T-cell (primary cell): ENCODE results near the gene AKAP8L. TPM values are rescaled to one million over a fixed set of nuclear protein-coding genes. Genes with fewer than 3 reads are reported as not detected.

ENCODE experiments used
- ATAC-seq, 4 experiments: fragments of 200-7000 bp in 3 of 4; fragments of 150-1000 bp in 1 of 4; cut with Tn5 transposase; replicated peaks in 1 of 4; 1 replicate in 3 of 4; 2 replicates in 1 of 4; pipeline ENCODE4 v1.10.0; 2021; ENCODE audit warnings: moderate library complexity in 3 of 4, mild to moderate bottlenecking in 2 of 4, moderate number of reproducible peaks in 1 of 4
- CTCF ChIA-PET, 2 donors: fragments of 300-600 bp; sonication (Branson Sonifier 250); formaldehyde crosslinking; loops; one replicate each; lab custom pipeline; 2022; ENCODE audit warnings: antibody characterized with exemption in 2 of 2; lab: Charles Lee
- POLR2A ChIA-PET, 2 donors: fragments of 300-600 bp; sonication (Branson Sonifier 250); formaldehyde crosslinking; loops; one replicate each; lab custom pipeline; 2022; ENCODE audit warnings: antibody characterized with exemption in 2 of 2; lab: Charles Lee
- DNase-seq, 35 experiments: peaks; one replicate each; pipeline versions ENCODE4 v3.0.0 to v3.0.0-alpha.2; 2013 to 2023
- H3K27ac ChIP-seq: one replicate; pipeline ENCODE4 v1.5.1; 2013; ENCODE audit warnings: low read length
- H3K27me3 ChIP-seq, 2 experiments: replicated peaks in 1 of 2; 1 replicate in 1 of 2; 2 replicates in 1 of 2; pipeline versions ENCODE4 v1.6.1 to v1.7.0; 2013; ENCODE audit warnings: low read length in 1 of 2, mixed read lengths in 1 of 2; ENCODE audit not compliant: control insufficient read depth in 2 of 2, insufficient read depth in 2 of 2; ENCODE audit errors: extremely low read depth in 1 of 2
- H3K36me3 ChIP-seq, 2 donors: 1 replicate in 1 of 2; 2 replicates in 1 of 2; pipeline versions ENCODE4 v1.6.1 to v1.7.0; 2013; ENCODE audit warnings: low read length in 1 of 2; ENCODE audit not compliant: control insufficient read depth in 2 of 2, insufficient read depth in 1 of 2; ENCODE audit errors: extremely low read depth in 1 of 2
- H3K4me1 ChIP-seq, 2 experiments: 1 replicate in 1 of 2; 2 replicates in 1 of 2; pipeline versions ENCODE4 v1.6.1 to v1.7.0; 2013; ENCODE audit warnings: low read length in 2 of 2, mixed read lengths in 1 of 2; ENCODE audit not compliant: insufficient read depth in 2 of 2, control insufficient read depth in 1 of 2; ENCODE audit errors: extremely low read depth in 1 of 2
- H3K4me3 ChIP-seq, 2 donors: 1 replicate in 1 of 2; 2 replicates in 1 of 2; pipeline versions ENCODE4 v1.5.1 to v1.7.0; 2013; ENCODE audit warnings: mild to moderate bottlenecking in 2 of 2, low read length in 1 of 2, moderate library complexity in 1 of 2; ENCODE audit not compliant: control insufficient read depth in 1 of 2; ENCODE audit errors: extremely low read depth in 1 of 2
- H3K9me3 ChIP-seq: 2 replicates; pipeline ENCODE4 v1.7.0; 2013
- H3K27ac Mint-ChIP-seq, 2 donors: one replicate each; pipeline ENCODE4 v1.8.0; 2020 to 2021; ENCODE audit warnings: mild to moderate bottlenecking in 2 of 2, mixed read lengths in 2 of 2
- H3K27me3 Mint-ChIP-seq, 2 donors: one replicate each; pipeline ENCODE4 v1.8.0; 2021 to 2022; ENCODE audit warnings: mixed read lengths in 2 of 2
- H3K36me3 Mint-ChIP-seq: one replicate; pipeline ENCODE4 v1.8.0; 2021; ENCODE audit warnings: mixed read lengths
- H3K4me1 Mint-ChIP-seq, 3 donors: one replicate each; pipeline ENCODE4 v1.8.0; 2020 to 2022; ENCODE audit warnings: mixed read lengths in 3 of 3, mild to moderate bottlenecking in 1 of 3
- H3K4me3 Mint-ChIP-seq, 3 donors: one replicate each; pipeline ENCODE4 v1.8.0; 2020 to 2022; ENCODE audit warnings: mild to moderate bottlenecking in 3 of 3, mixed read lengths in 3 of 3, moderate library complexity in 3 of 3
- H3K9me3 Mint-ChIP-seq, 3 donors: one replicate each; pipeline ENCODE4 v1.8.0; 2020 to 2022; ENCODE audit warnings: mixed read lengths in 3 of 3
- whole genome bisulfite sequencing: methylation state at CpG from one replicate; pipeline ENCODE4 v1.1.5; 2013; ENCODE audit warnings: missing lambda C conversion rate; ENCODE audit not compliant: insufficient coverage; 5-methylcytosine and 5-hydroxymethylcytosine counted together
- total RNA-seq, 35 experiments: library from RNA in 6 of 35; stranded (reverse) in 6 of 35; fragments of 120-200 nt in 1 of 35; gene quantifications; one replicate each; pipeline versions ENCODE4 v1.2.1 to v1.2.4 and lab custom pipeline; 2013 to 2026

The AKAP8L gene
- total RNA-seq, 5 donors from 2014 or later (not counting 1 experiment from before 2014, with no cell fraction given): 134 to 198 (median 184) TPM

DNA sequence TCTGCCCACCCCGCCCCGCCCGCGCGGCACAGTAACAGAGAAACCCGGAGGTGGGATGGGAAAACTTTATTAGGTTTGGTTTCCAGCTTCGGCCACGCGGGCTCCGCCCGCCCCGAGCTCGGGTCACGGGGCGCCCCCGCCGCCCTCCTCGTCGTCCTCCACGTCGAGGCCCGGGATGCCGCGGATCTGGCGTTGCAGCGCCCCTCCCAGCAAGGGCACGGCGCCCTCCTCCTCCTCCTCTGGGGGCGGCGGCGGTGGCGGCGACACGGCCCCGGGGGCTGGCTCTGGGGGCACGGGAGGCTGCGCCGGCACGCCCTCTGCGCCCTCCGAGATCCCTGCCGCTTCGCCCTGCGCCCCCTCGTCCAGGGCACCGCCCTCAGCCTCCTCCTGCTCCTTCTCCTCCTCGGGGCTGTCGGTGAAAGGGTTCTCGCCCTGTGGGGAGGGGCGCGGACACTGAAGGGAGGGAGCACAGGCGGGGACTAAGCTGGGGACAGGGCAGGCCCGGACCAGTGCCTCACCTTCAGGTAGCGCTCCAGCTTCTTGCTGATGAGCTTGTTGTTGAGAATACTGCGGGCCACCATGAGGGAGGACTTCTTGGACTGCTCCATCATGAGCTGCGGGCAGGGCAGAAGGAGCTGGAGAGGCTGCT is 38.7 kb downstream of the AKAP8L start:
- CTCF ChIA-PET: interaction anchor here (0.6 to 2.8 kb wide), 8 partner anchors 39 to 1114 kb away, joined by 3 to 20 read pairs (median 4); partner anchors contain the start of gene AKAP8L (in 1 of the 2)
- Mint-ChIP-seq H3K4me1 (peaks cover 31 to 42% (median 40%) of the 10 kb centered on the region in 3 donors), H3K27me3 (no peaks in the 10 kb centered on the region), H3K36me3 (no peaks in the 10 kb centered on the region), H3K27ac (peak overlapping the region; percentile 81 to 89), H3K9me3 (no peaks in the 10 kb centered on the region), H3K4me3 (peak overlapping the region; percentile 91 to 98 (median 97))
- DNase-seq (peak in 1 of 35 experiments; percentile 11), ATAC-seq (peak; percentile 32 to 46 (median 36))
- POLR2A ChIA-PET: interaction anchor here (0.7 to 1.2 kb wide), 6 partner anchors 9 to 46 kb away, joined by 3 to 10 read pairs (median 4); partner anchors contain the start of gene AKAP8L (in 2 of the 2)
- WGBS: 2% methylated on average over 36 of the region's 56 CpGs
- peak overlapping the region; percentile 33 to 90 for H3K4me3 ChIP-seq
- H3K9me3 ChIP-seq: no peaks in the 10 kb centered on the region
- peaks cover 0 to 2% of the 10 kb centered on the region in 2 donors for H3K36me3 ChIP-seq
- peaks cover 7 to 33% of the 10 kb centered on the region in 2 experiments for H3K4me1 ChIP-seq
- H3K27ac ChIP-seq: peak overlapping the region; percentile 44
- no peaks in the 10 kb centered on the region for H3K27me3 ChIP-seq

DNA sequence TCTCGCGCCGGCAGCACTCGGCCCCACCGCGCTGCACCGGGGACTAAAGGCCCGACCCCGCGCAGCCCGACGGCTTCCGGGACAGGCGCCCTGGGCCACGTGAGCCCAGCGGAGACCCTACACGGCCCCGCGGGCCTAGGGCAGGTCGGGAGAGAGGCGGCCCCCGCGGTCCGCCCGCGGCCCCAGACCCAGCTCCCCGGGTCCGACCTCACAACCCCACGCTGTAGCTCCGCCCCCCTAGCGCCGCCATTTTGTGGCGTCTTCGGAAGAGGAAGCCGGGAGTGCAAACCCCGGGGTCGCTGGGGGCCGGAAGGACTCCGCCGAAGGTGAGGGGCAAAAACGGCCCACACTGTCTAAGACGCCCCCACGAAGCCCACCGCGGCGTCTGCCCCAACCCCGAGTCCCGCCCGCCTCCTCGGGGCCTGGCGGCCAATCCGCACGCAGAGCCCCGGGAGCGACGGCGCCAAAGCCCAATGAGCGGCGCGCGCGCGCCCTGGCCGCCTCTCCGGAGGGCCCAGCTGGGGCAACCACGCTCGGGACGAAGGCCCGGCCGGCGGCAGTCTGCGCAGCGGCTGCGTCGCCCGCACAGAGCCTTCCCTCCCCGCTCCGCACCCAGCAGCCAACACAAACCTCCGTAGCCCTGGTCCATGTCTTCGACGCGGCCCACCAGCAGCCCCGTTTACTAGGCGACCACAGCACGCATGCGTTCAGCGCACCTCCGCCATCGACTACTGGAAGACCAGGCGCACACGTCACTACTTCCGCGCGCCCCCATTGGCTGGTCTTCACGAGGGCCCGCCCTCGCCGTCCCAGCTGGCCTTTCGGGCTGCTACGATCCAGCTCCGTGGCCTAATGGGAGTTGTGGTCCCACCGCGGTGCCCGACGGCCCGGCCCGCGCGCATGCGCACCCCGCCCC is 39.4 kb downstream of the AKAP8L start, which contains the start of gene AKAP8:
Gene AKAP8 (minus strand): TSS at position 705 of the 916 bp plus-strand sequence. CDS start 56 bp downstream, at position 649.
- Histone ChIP-seq H3K4me1 (peaks cover 7 to 41% of the 10 kb centered on the region in 2 experiments), H3K9me3 (no peaks in the 10 kb centered on the region), H3K4me3 (peak within 1 kb of the TSS; percentile 90 to 99), H3K27ac (peak within 1 kb of the TSS; percentile 96), H3K27me3 (no peaks in the 10 kb centered on the region), H3K36me3 (peaks cover 0 to 7% of the 10 kb centered on the region in 2 donors)
- Mint-ChIP-seq H3K9me3 (no peaks in the 10 kb centered on the region), H3K4me3 (peak within 1 kb of the TSS; percentile 91 to 98 (median 97)), H3K4me1 (peaks cover 31 to 48% (median 46%) of the 10 kb centered on the region in 3 donors), H3K27ac (peak within 1 kb of the TSS; percentile 98 to 99), H3K36me3 (no peaks in the 10 kb centered on the region), H3K27me3 (no peaks in the 10 kb centered on the region)
- ChIA-PET CTCF (interaction anchor here (0.5 to 2.8 kb wide), 10 partner anchors 9 to 1115 kb away, joined by 3 to 20 read pairs (median 4); partner anchors contain the start of gene AKAP8L (in 1 of the 2)), POLR2A (interaction anchor here (0.5 to 1.2 kb wide), 7 partner anchors 9 to 698 kb away, joined by 3 to 10 read pairs (median 4); partner anchors contain the start of gene AKAP8L (in 2 of the 2))
- ATAC-seq: peak; percentile 91 to 93 (median 91)
- under 1% methylated on average over 111 of the region's 111 CpGs for WGBS
- peak; percentile 94 to 100 (median 98) for DNase-seq

DNA sequence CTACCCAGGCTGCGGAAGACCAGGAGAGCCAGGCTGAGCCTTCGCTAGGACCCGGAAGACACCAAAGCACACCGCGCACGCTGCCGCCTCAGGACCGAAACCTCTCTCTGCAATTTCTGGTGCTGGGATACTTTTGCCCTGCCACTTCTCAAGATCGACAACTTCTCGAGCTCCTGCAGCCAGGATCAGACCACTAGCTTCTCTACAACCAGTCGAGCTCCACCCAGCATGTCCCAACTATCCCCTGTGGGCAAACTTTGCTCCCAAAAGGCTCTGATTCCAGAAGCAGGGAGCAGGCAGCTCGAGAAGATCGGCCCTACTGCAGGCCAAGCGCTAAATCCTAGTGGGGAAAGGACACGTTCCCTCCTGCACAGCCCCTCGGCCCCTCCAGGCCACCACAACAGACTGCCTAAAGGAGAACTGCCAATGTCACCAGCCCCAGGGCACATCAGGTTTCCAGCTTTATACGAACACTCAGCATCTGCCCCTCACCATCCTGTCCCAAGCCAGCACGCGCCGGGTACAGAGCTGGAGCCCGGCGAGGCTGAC is 40.2 kb downstream of the AKAP8L start:
- ATAC-seq (peak in 1 of 4 experiments; percentile 8), DNase-seq (peak in 29 of 35 experiments; percentile 20 to 70 (median 38))
- no peaks in the 10 kb centered on the region for H3K27me3 Mint-ChIP-seq
- ChIA-PET POLR2A (interaction anchor here (0.6 to 1.1 kb wide), 3 partner anchors 10 to 61 kb away, joined by 3 to 10 read pairs (median 4); no protein-coding TSS in a partner anchor), CTCF (interaction anchor here (0.5 to 2.8 kb wide), 6 partner anchors 8 to 1355 kb away, joined by 3 to 20 read pairs (median 3); partner anchors contain the start of gene AKAP8L (in 1 of the 2))
- H3K27ac Mint-ChIP-seq: peak overlapping the region; percentile 96
- peak overlapping the region; percentile 91 to 98 (median 97) for H3K4me3 Mint-ChIP-seq
- H3K36me3 ChIP-seq: peaks cover 0 to 14% of the 10 kb centered on the region in 2 donors
- H3K4me3 ChIP-seq: peak overlapping the region; percentile 90 to 99
- no peaks in the 10 kb centered on the region for H3K36me3 Mint-ChIP-seq
- H3K4me1 ChIP-seq: peaks cover 7 to 47% of the 10 kb centered on the region in 2 experiments
- 0% methylated on average over 22 of the region's 22 CpGs for WGBS
- peak overlapping the region; percentile 96 for H3K27ac ChIP-seq
- H3K4me1 Mint-ChIP-seq: peaks cover 31 to 51% (median 49%) of the 10 kb centered on the region in 3 donors
- H3K9me3 ChIP-seq: no peaks in the 10 kb centered on the region
- H3K9me3 Mint-ChIP-seq: no peaks in the 10 kb centered on the region
- no peaks in the 10 kb centered on the region for H3K27me3 ChIP-seq

DNA sequence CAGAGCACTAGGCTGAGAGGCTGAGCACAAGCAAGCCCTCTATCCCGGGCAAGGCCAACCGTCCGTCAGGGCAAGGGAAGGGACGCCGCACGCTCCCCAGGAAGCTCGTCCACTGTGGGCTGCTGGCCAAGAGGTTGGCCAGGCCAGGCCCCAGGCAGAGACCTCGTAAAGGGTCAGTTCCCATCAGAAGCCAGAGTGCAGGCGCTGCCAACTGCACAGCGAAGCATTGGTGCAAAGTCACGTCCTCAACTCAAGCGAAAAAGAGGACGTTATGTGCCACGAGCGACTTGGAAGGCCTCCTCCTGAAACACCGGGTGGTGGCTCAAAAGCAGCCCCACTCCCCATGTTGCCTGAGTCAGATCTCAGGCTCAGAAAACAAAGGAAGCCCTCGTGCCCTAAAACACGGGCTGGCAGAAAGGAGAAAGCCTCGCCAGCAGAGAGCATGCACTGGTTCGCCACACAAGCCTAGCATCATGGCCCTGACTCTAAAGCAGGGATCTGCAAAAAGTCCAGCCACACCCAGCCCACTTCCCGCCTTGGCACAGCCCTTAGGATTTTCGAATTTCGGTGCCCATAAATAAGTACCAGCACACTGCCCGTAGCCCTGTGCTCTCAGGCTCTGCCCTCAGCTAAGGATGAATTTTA is 43.9 kb downstream of the AKAP8L start:
- POLR2A ChIA-PET: no interaction called here
- Mint-ChIP-seq H3K27me3 (no peaks in the 10 kb centered on the region), H3K4me3 (no peak overlapping the region), H3K36me3 (peaks cover 14% of the 10 kb centered on the region), H3K4me1 (peaks cover 22 to 40% (median 39%) of the 10 kb centered on the region in 3 donors), H3K27ac (no peak overlapping the region), H3K9me3 (no peaks in the 10 kb centered on the region)
- no peak for DNase-seq
- Histone ChIP-seq H3K4me3 (no peak overlapping the region), H3K36me3 (peaks cover 12 to 50% of the 10 kb centered on the region in 2 donors), H3K27me3 (no peaks in the 10 kb centered on the region), H3K27ac (no peak overlapping the region), H3K9me3 (no peaks in the 10 kb centered on the region), H3K4me1 (peaks cover 7 to 48% of the 10 kb centered on the region in 2 experiments)
- WGBS: 93% methylated on average over 20 of the region's 24 CpGs
- CTCF ChIA-PET: interaction anchor here in 1 of 2 donors (0.7 kb wide), 1 partner anchor 26 kb away, joined by 3 read pairs; no protein-coding TSS in a partner anchor
- ATAC-seq: no peak

- Mint-ChIP-seq H3K27me3 (no peaks in the 10 kb centered on the region), H3K4me1 (peaks cover 22 to 40% (median 39%) of the 10 kb centered on the region in 3 donors), H3K36me3 (peaks cover 14% of the 10 kb centered on the region), H3K9me3 (no peaks in the 10 kb centered on the region), H3K4me3 (no peak overlapping the region), H3K27ac (no peak overlapping the region)
- no peak overlapping the region for H3K27ac ChIP-seq
- WGBS: 94% methylated on average over 19 of the region's 21 CpGs
- no peaks in the 10 kb centered on the region for H3K9me3 ChIP-seq
- H3K36me3 ChIP-seq: peaks cover 16 to 58% of the 10 kb centered on the region in 2 donors
- H3K4me1 ChIP-seq: peaks cover 7 to 48% of the 10 kb centered on the region in 2 experiments
- DNase-seq (no peak), ATAC-seq (no peak)
- H3K4me3 ChIP-seq: no peak overlapping the region
- CTCF ChIA-PET: no interaction called here
- no peaks in the 10 kb centered on the region for H3K27me3 ChIP-seq
- POLR2A ChIA-PET: no interaction called here
These were observed 44.6 kb downstream of the AKAP8L start for GRCh38 chr19:15374105-15374651.
